NCI-H146 treated with DMSO at 0.1 percent for 48 hours (cell line): ENCODE results near the gene KDM4F.
A peak's percentile ranks its signal among the peaks of the same experiment; 100 is the strongest.

Source experiments
- DNase-seq: peaks from one replicate; lab custom pipeline; 2025; ENCODE audit not compliant: unreplicated experiment; lab: John Stamatoyannopoulos, UW

KDM4F gene

GRCh38 chr11:95089620-95090542, 40.7 kb downstream of the KDM4F start, which contains the start of gene ENDOD1:
ENDOD1 (plus strand) TSS chr11:95089846; CDS start chr11:95089928, 82 bp downstream.
- peak; percentile 11 for DNase-seq

- DNase-seq: no peak
Measured at GRCh38 chr11:95091663-95092180, 42.5 kb downstream of the KDM4F start.

- no peak for DNase-seq
Measured at GRCh38 chr11:95092549-95093324, 43.5 kb downstream of the KDM4F start.

- no peak for DNase-seq
Measured at GRCh38 chr11:95093548-95093947, 44.3 kb downstream of the KDM4F start.

- no peak for DNase-seq
Measured at GRCh38 chr11:95095858-95096587, 46.8 kb downstream of the KDM4F start.

- no peak for DNase-seq
Measured at GRCh38 chr11:95097209-95097608, 48.0 kb downstream of the KDM4F start.

- DNase-seq: no peak
Measured at GRCh38 chr11:95098826-95099225, 49.6 kb downstream of the KDM4F start.

GRCh38 chr11:95100191-95100648, 51.0 kb downstream of the KDM4F start:
- no peak for DNase-seq
